Endothelial cell of umbilical vein (primary cell): ENCODE data around the gene ACTMAP. TPM values are rescaled to one million over a fixed set of nuclear protein-coding genes. Genes with fewer than 3 reads are reported as not detected.
"Not testable (repeated sequence)": the region's sequence is repeated elsewhere in the genome, so short reads cannot be mapped to it uniquely, and the experiment has no call there.

Source experiments
- BruUV-seq: library from RNA; stranded (reverse); fragments of 400-500 nt; replicated peaks from 2 replicates; lab custom pipeline; 2021; lab: Mats Ljungman, UMichigan
- CTCF ChIA-PET: fragments of 300-600, 350-600 bp; sonication (Branson Sonifier 250); formaldehyde crosslinking; loops from one replicate; lab custom pipeline; 2021; ENCODE audit warnings: antibody characterized with exemption, inconsistent platforms; lab: Charles Lee
- POLR2A ChIA-PET: fragments of 300-600, 350-600 bp; sonication (Branson Sonifier 250); formaldehyde crosslinking; loops from one replicate; lab custom pipeline; 2021; ENCODE audit warnings: antibody characterized with exemption, inconsistent platforms; lab: Charles Lee
- DNase-seq: peaks from one replicate; pipeline ENCODE4 v3.0.0-alpha.2; 2011; ENCODE audit warnings: low read depth, low spot score
- FAIRE-seq: peaks from 2 replicates; lab custom pipeline; 2011; peaks lifted over from hg19 to GRCh38; lab: Jason Lieb, UNC
- H2AFZ ChIP-seq: 2 replicates; pipeline ENCODE4 v1.6.0; 2012; ENCODE audit warnings: low read depth, low read length, control low read depth, inconsistent platforms
- H3K27ac ChIP-seq: 2 replicates; pipeline ENCODE4 v1.5.1; 2011; ENCODE audit warnings: low read depth, mild to moderate bottlenecking, control low read depth, low read length, moderate library complexity; ENCODE audit not compliant: insufficient read depth
- H3K27me3 ChIP-seq, 2 experiments: 2 replicates each; pipeline versions ENCODE4 v1.6.0 to v1.6.1; 2011; ENCODE audit warnings: low read length in 2 of 2, mixed read lengths in 1 of 2; ENCODE audit not compliant: control insufficient read depth in 2 of 2, insufficient read depth in 2 of 2
- H3K36me3 ChIP-seq, 2 experiments: 2 replicates in 1 of 2; 3 replicates in 1 of 2; pipeline ENCODE4 v1.5.1; 2011; ENCODE audit warnings: low read length in 2 of 2, mild to moderate bottlenecking in 1 of 2, moderate library complexity in 1 of 2; ENCODE audit not compliant: control insufficient read depth in 2 of 2, insufficient read depth in 2 of 2; ENCODE audit errors: extremely low read depth in 1 of 2
- H3K4me1 ChIP-seq: 3 replicates; pipeline ENCODE4 v1.5.1; 2011; ENCODE audit warnings: mild to moderate bottlenecking, low read length; ENCODE audit not compliant: control insufficient read depth, insufficient read depth; ENCODE audit errors: extremely low read depth
- H3K4me2 ChIP-seq: 2 replicates; pipeline ENCODE4 v1.6.1; 2011; ENCODE audit warnings: low read length, control low read depth, mixed read lengths; ENCODE audit not compliant: insufficient read depth
- H3K4me3 ChIP-seq, 3 experiments: fragments of 200-600 bp in 1 of 3; sonication (generic), shearing (Covaris generic) in 1 of 3; replicated peaks in 1 of 3; 2 replicates each; pipeline ENCODE4 v1.5.1; 2011 to 2016; ENCODE audit warnings: control low read depth in 3 of 3, low read length in 3 of 3, mild to moderate bottlenecking in 2 of 3, inconsistent platforms in 1 of 3, low read depth in 1 of 3, moderate library complexity in 1 of 3; ENCODE audit not compliant: insufficient read depth in 1 of 3
- H3K79me2 ChIP-seq: 2 replicates; pipeline ENCODE4 v1.6.0; 2012; ENCODE audit warnings: low read length, inconsistent platforms; ENCODE audit not compliant: control insufficient read depth, insufficient read depth
- H3K9ac ChIP-seq: replicated peaks from 2 replicates; pipeline ENCODE3; 2011; ENCODE audit warnings: low read length, control low read depth; ENCODE audit not compliant: insufficient read depth; ENCODE audit errors: extremely low read depth
- H3K9me1 ChIP-seq: replicated peaks from 3 replicates; pipeline ENCODE4 v1.6.0; 2011; ENCODE audit warnings: mild to moderate bottlenecking, low read length; ENCODE audit not compliant: control insufficient read depth, insufficient read depth; ENCODE audit errors: extremely low read depth
- H3K9me3 ChIP-seq: replicated peaks from 2 replicates; pipeline ENCODE4 v1.5.1; 2012; ENCODE audit warnings: low read length, inconsistent platforms; ENCODE audit not compliant: control insufficient read depth, insufficient read depth
- H4K20me1 ChIP-seq: replicated peaks from 2 replicates; pipeline ENCODE3; 2011; ENCODE audit warnings: mild to moderate bottlenecking, low read length; ENCODE audit not compliant: control insufficient read depth, insufficient read depth; ENCODE audit errors: extremely low read depth
- FOS ChIP-seq: IDR thresholded peaks from 2 replicates; pipeline ENCODE4 v1.6.1; 2011; ENCODE audit warnings: mild to moderate bottlenecking, low read length, moderate library complexity, borderline replicate concordance; ENCODE audit not compliant: insufficient read depth
- GATA2 ChIP-seq: IDR thresholded peaks from 2 replicates; pipeline ENCODE4 v1.7.0; 2011; ENCODE audit warnings: low read depth, mild to moderate bottlenecking, moderate library complexity, mixed read lengths, low read length; ENCODE audit not compliant: insufficient read length, insufficient read depth
- JUN ChIP-seq: IDR thresholded peaks from 2 replicates; pipeline ENCODE4 v1.6.1; 2011; ENCODE audit warnings: borderline replicate concordance, low read depth; ENCODE audit not compliant: insufficient read length, insufficient read depth
- MYC ChIP-seq: IDR thresholded peaks from one replicate; pipeline ENCODE4 v1.6.1; 2011; ENCODE audit warnings: mild to moderate bottlenecking, low read depth, low read length
- POLR2A ChIP-seq: IDR thresholded peaks from 2 replicates; pipeline ENCODE4 v1.6.1; 2012; ENCODE audit warnings: low read depth, mild to moderate bottlenecking, control low read depth, low read length
- POLR2AphosphoS5 ChIP-seq: IDR thresholded peaks from 2 replicates; pipeline ENCODE4 v1.6.1; 2012; ENCODE audit warnings: low read depth, mild to moderate bottlenecking, control low read depth, low read length, moderate library complexity; ENCODE audit not compliant: insufficient read depth
- dilution Hi-C: fragments of 300-500 bp; cut with MboI; formaldehyde crosslinking; loops from one replicate; pipeline ENCODE4 v1.15.0; 2019; ENCODE audit warnings: low sequenced_read_pairs; ENCODE audit not compliant: extremely low pct_ligation_motif_present
- intact Hi-C: fragments of 100-400 bp; cut with micrococcal nuclease; formaldehyde crosslinking; loops from one replicate; pipeline ENCODE4 v1.10.0; 2022
- polyA plus RNA-seq, 4 experiments: library from polyadenylated mRNA; depleted of rRNA in 3 of 4; stranded (reverse) in 3 of 4; unstranded in 1 of 4; fragments of >200 nt; gene quantifications; 2 replicates each; pipeline versions ENCODE4 v1.2.1 to v1.2.3, GENCODE V29; 2011 to 2012; ENCODE audit warnings: missing spikeins in 1 of 4
- total RNA-seq: library from RNA; stranded (reverse); gene quantifications from 2 replicates; pipeline ENCODE4 v1.2.3, GENCODE V29; 2021

The ACTMAP gene
- total and polyA plus RNA-seq, 2 donors (not counting 3 experiments of a cell fraction or from before 2014, with no cell fraction given) = 5.2 to 9.1 TPM

- no peak overlapping the region for H2AFZ ChIP-seq
- peaks cover 0 to 7% of the 10 kb centered on the region in 2 experiments for H3K36me3 ChIP-seq
- TF ChIP-seq MYC = no peak
- no peak for TF ChIP-seq JUN
- no peak for TF ChIP-seq POLR2AphosphoS5
- no peak for TF ChIP-seq POLR2A
- no peak for TF ChIP-seq FOS
- H3K4me1 ChIP-seq = no peaks in the 10 kb centered on the region
- ChIA-PET POLR2A (no interaction called here), CTCF (interaction anchor here (1.0 to 1.7 kb wide), 4 partner anchors 12 to 36 kb away, joined by 3 to 6 read pairs (median 4); partner anchors contain the start of genes ACTMAP and EGLN2)
- FAIRE-seq = no peak
- no peaks in the 10 kb centered on the region for H3K9me3 ChIP-seq
- H3K4me2 ChIP-seq = no peak overlapping the region
- H3K9me1 ChIP-seq = no peaks in the 10 kb centered on the region
- no peak overlapping the region for H3K9ac ChIP-seq
- dilution Hi-C loops = no loop called here
- DNase-seq = no peak
- no peak overlapping the region for H3K4me3 ChIP-seq
- no peaks in the 10 kb centered on the region for H3K79me2 ChIP-seq
- no peaks in the 10 kb centered on the region for H4K20me1 ChIP-seq
- intact Hi-C loops = no loop called here
- no peaks in the 10 kb centered on the region for H3K27me3 ChIP-seq
- no peak overlapping the region for H3K27ac ChIP-seq
- no TSS peak for BruUV-seq
Observed at GRCh38 chr19:40786060-40787037, 36.1 kb upstream of the ACTMAP start.

GRCh38 chr19:40785526-40785925, 35.2 kb upstream of the ACTMAP start:
- no peaks in the 10 kb centered on the region for H3K9me3 ChIP-seq
- H3K36me3 ChIP-seq = peaks cover 0 to 7% of the 10 kb centered on the region in 2 experiments
- TF ChIP-seq GATA2 (no peak), JUN (no peak)
- DNase-seq (no peak), FAIRE-seq (no peak)
- H3K9me1 ChIP-seq = no peaks in the 10 kb centered on the region
- POLR2A ChIA-PET = no interaction called here
- dilution Hi-C loops = no loop called here
- H3K4me3 ChIP-seq = no peak overlapping the region
- H2AFZ ChIP-seq = no peak overlapping the region
- H3K4me1 ChIP-seq = no peaks in the 10 kb centered on the region
- intact Hi-C loops = no loop called here
- no TSS peak for BruUV-seq
- H3K27me3 ChIP-seq = no peaks in the 10 kb centered on the region
- CTCF ChIA-PET = interaction anchor here (1.1 to 1.7 kb wide), 2 partner anchors 13 to 35 kb away, joined by 3 to 5 read pairs; partner anchors contain the start of genes ACTMAP and EGLN2
- no peak overlapping the region for H3K9ac ChIP-seq
- H3K79me2 ChIP-seq = no peaks in the 10 kb centered on the region
- H3K27ac ChIP-seq = no peak overlapping the region
- no peaks in the 10 kb centered on the region for H4K20me1 ChIP-seq
- H3K4me2 ChIP-seq = no peak overlapping the region

DNA sequence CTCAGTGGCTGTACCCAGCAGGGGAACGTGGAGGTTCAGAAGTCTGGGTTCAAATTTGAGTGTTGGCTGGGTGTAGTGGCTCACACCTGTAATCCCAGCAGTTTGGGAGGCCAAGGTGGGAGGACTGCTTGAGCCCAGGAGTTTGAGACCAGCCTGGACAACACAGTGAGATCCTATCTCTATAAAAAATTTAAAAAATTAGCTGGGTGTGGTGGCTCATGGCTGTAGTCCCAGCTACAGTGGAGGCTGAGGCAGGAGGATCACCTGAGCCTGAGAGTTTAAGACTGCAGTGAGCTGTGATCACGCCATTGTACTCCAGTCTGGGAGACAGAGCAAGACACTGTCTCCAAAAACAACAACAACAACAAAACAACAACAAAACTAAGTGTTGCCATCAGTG, 33.9 kb upstream of the ACTMAP start:
- H3K4me2 ChIP-seq, H3K27ac ChIP-seq, H3K79me2 ChIP-seq, H2AFZ ChIP-seq, intact Hi-C loops, BruUV-seq, FAIRE-seq, H3K36me3 ChIP-seq, H4K20me1 ChIP-seq, H3K4me3 ChIP-seq, H3K4me1 ChIP-seq, H3K27me3 ChIP-seq, dilution Hi-C loops, DNase-seq, H3K9me3 ChIP-seq, POLR2A ChIA-PET, H3K9ac ChIP-seq, H3K9me1 ChIP-seq: not testable (repeated sequence)
- CTCF ChIA-PET = interaction anchor here (1.6 to 1.7 kb wide), 2 partner anchors 14 to 149 kb away, joined by 3 to 5 read pairs; partner anchors contain the start of gene EGLN2
